ENCODE data around the gene THSD7B. TPM values are rescaled to one million over a fixed set of nuclear protein-coding genes. Genes with fewer than 3 reads are reported as not detected.

Gene THSD7B
- total and polyA plus RNA-seq, 2 of the 8 experiments (the other 6 are each of a cell fraction or from before 2014, with no cell fraction given): 0.60 to 2.9 TPM

- WGBS, 2 experiments (ENCODE audit: extremely low coverage in 1 of 2, insufficient coverage in 1 of 2, insufficient read length in 1 of 2, insufficient replicate concordance in 2 of 2, low coverage in 1 of 2, low lambda C conversion rate in 2 of 2, missing lambda C conversion rate in 1 of 2): 89% methylated on average over 3 of the region's 3 CpGs; no CpG with 5 or more reads in 1 of the 2 experiments
- Histone ChIP-seq H2BK120ac (replicated peaks; ENCODE audit: low read depth, low read length) (no peak overlapping the region), H3K4ac (replicated peaks; ENCODE audit: insufficient read length, low read depth, low read length) (no peak overlapping the region), H4K20me1 (replicated peaks in 1 of 2; ENCODE audit: control insufficient read depth in 1 of 2, insufficient read depth in 2 of 2, low read length in 2 of 2) (no peaks in the 10 kb centered on the region), H3K56ac (replicated peaks; ENCODE audit: insufficient read length, low read depth, low read length) (no peak overlapping the region), H4K91ac (replicated peaks; ENCODE audit: insufficient read length, low read length) (no peak overlapping the region), H3K79me1 (ENCODE audit: low read depth, low read length) (no peaks in the 10 kb centered on the region), H2BK5ac (ENCODE audit: low read depth, low read length) (no peak overlapping the region), H3K9me3 (ENCODE audit: insufficient read depth in 2 of 2, low read depth in 1 of 2, low read length in 1 of 2) (no peaks in the 10 kb centered on the region), H3K79me2 (ENCODE audit: control insufficient read depth in 1 of 2, insufficient read depth in 2 of 2, low read length in 2 of 2) (no peaks in the 10 kb centered on the region), H2BK12ac (ENCODE audit: low read depth, low read length) (no peak overlapping the region), H4K5ac (ENCODE audit: insufficient read length, low read depth, low read length) (no peak overlapping the region), H2AFZ (ENCODE audit: low read length) (no peak overlapping the region), H3K4me2 (ENCODE audit: insufficient read depth in 1 of 2, low read depth in 2 of 2, low read length in 2 of 2) (no peak overlapping the region), H3K27me3 (replicated peaks in 1 of 4; ENCODE audit: control insufficient read depth in 3 of 4, extremely low read depth in 1 of 4, insufficient read depth in 3 of 4, low read length in 3 of 4) (no peaks in the 10 kb centered on the region), H2AK5ac (ENCODE audit: low read depth, low read length) (no peak overlapping the region), H3K23ac (ENCODE audit: insufficient read length) (no peak overlapping the region), H3K4me1 (replicated peaks in 1 of 4; ENCODE audit: control insufficient read depth in 3 of 4, insufficient read depth in 4 of 4, low read length in 3 of 4) (no peaks in the 10 kb centered on the region), H2BK15ac (ENCODE audit: low read length) (no peak overlapping the region), H3K4me3 (ENCODE audit: extremely low read depth in 1 of 4, insufficient read depth in 2 of 4, low read depth in 3 of 4, low read length in 4 of 4) (no peak overlapping the region), H3K23me2 (ENCODE audit: low read depth, low read length) (no peaks in the 10 kb centered on the region), H3K27ac (ENCODE audit: low read depth, low read length) (no peak overlapping the region), H3K9ac (replicated peaks in 1 of 4; ENCODE audit: extremely low read depth in 1 of 4, low read depth in 3 of 4, low read length in 3 of 4) (no peak overlapping the region), H3K36me3 (ENCODE audit: control insufficient read depth in 2 of 4, insufficient read depth in 4 of 4, low read length in 3 of 4) (no peaks in the 10 kb centered on the region), H3K14ac (ENCODE audit: insufficient read length) (no peak overlapping the region), H3K18ac (ENCODE audit: extremely low read depth, low read length) (no peak overlapping the region), H4K8ac (ENCODE audit: extremely low read depth, insufficient read depth, low read length) (no peak overlapping the region), H2BK20ac (ENCODE audit: low read length) (no peak overlapping the region)
- POLR2A ChIA-PET (ENCODE audit: partially characterized antibody): no interaction called here
- DNase-seq (ENCODE audit: low read depth in 1 of 2, low spot score in 2 of 2) (no peak), FAIRE-seq (no peak)
- CTCF ChIA-PET (ENCODE audit: partially characterized antibody): no interaction called here
- TF ChIP-seq SUZ12 (IDR thresholded peaks at IDR 0.05; ENCODE audit: low read length) (no peak), CBX5 (IDR thresholded peaks at IDR 0.05; ENCODE audit: low read depth, low read length) (no peak), SP4 (IDR thresholded peaks at IDR 0.05; ENCODE audit: low read length) (no peak), SAP30 (IDR thresholded peaks at IDR 0.05; ENCODE audit: insufficient read depth, insufficient replicate concordance, low read length) (no peak), NRF1 (IDR thresholded peaks at IDR 0.05; ENCODE audit: low read depth, low read length) (no peak), MAX (IDR thresholded peaks at IDR 0.05) (no peak), CREB1 (IDR thresholded peaks at IDR 0.05) (no peak), POLR2A (IDR thresholded peaks at IDR 0.05; ENCODE audit: control extremely low read depth in 1 of 2, low read depth in 2 of 2, low read length in 2 of 2) (no peak), NANOG (IDR thresholded peaks at IDR 0.05; ENCODE audit: insufficient read depth, low read depth, low read length, poor library complexity, severe bottlenecking) (no peak)
Observed at GRCh38 chr2:137348301-137348700, 583.0 kb downstream of the THSD7B start.
